HEK293T (cell line): ENCODE results near the gene VAT1.

ENCODE experiments used
- FOXM1 ChIP-seq: fragments of 450-650 bp; IDR thresholded peaks from 2 replicates; pipeline ENCODE4 v1.6.1; 2017; ENCODE audit warnings: mild to moderate bottlenecking, borderline replicate concordance
- SP1 ChIP-seq: fragments of 450-650 bp; IDR thresholded peaks from 2 replicates; pipeline ENCODE4 v1.6.1; 2017

DNA sequence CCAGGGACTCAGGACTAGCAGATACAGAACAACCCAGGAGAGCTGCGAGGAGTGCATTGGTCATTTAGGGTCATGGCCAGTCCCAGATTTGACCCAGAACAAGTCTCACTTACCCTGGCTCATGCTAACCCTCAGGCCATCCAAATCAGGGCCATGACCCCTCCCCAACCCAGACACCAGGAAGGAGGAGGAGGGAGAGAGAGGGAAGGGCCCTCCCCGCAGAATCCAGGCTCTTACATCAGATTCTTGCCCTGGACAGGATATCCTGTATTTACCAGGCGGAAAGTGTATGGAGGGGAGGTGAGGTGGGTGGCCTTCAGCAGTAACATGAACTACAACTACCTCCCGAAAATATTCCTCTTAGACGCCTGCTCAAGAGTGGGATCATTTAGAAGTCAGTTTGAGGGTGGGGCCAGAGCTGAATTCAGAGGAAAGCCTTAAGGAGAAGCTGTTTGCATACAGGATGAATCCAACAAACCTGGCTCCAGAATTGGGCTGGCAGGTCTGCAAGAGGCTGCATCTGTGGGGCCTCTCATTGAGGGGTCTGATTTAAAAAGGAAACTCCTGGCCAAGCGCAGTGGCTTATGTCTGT, 2.1 kb downstream of the VAT1 start:
- TF ChIP-seq SP1 (no peak), FOXM1 (no peak)
